ENCODE measurements around the gene SPACA7.
A peak's percentile ranks its signal among the peaks of the same experiment; 100 is the strongest.

The SPACA7 gene

DNA sequence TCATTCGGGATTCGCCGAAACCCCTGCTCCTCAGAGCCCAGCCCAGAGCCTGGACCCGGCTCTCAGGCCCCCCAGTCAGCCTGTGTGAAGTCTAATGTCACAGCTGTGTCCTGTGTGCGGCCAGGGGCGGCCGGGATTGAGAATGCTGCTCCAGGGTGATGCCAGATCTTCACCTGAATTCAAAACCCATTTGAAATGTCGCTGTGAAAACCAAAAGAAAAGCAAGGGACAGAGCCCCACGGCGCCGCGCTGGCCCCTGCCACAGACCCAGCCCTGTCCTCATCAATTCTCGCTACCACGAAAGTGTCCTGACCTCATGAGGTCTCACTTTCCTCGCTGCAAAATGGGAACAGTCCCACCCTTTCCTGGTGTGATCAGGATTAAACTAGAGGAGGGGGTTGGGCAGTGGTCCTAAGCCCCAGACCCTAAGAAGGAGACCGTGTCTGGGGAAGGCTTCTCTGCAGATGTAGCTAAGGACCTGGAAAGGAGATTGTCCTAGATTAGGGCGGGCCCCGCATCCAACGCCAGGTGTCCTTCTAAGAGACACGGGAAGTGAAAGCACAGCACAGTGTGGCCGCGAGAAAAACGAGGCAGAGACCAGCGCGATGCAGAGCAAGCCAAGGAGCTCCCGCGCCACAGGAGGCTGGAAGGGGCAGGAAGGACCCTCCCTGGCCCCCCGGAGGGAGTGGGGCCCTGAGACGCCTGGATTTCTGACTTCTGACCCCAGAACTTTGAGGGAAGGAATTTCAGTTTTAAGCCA, 34.0 kb upstream of the SPACA7 start:
- ChIA-PET CTCF (no interaction called here), POLR2A (no interaction called here)
- DNase-seq (ENCODE audit: extremely low spot score), result no peak
- TF ChIP-seq ELF4 (IDR thresholded peaks at IDR 0.05), result no peak
- TF ChIP-seq ARNT (IDR thresholded peaks at IDR 0.05), result no peak
- TF ChIP-seq, protein P1, sequence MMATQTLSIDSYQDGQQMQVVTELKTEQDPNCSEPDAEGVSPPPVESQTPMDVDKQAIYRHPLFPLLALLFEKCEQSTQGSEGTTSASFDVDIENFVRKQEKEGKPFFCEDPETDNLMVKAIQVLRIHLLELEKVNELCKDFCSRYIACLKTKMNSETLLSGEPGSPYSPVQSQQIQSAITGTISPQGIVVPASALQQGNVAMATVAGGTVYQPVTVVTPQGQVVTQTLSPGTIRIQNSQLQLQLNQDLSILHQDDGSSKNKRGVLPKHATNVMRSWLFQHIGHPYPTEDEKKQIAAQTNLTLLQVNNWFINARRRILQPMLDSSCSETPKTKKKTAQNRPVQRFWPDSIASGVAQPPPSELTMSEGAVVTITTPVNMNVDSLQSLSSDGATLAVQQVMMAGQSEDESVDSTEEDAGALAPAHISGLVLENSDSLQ (IDR thresholded peaks at IDR 0.05), result no peak
- TF ChIP-seq FOXM1 (IDR thresholded peaks at IDR 0.05; ENCODE audit: borderline replicate concordance), result no peak
- no peak for TF ChIP-seq ZNF384 (IDR thresholded peaks at IDR 0.05)
- no peak for TF ChIP-seq FOXA1 (IDR thresholded peaks at IDR 0.05)
- TF ChIP-seq LEF1 (IDR thresholded peaks at IDR 0.05; ENCODE audit: borderline replicate concordance), result no peak
- no peak for TF ChIP-seq CTBP1 (IDR thresholded peaks at IDR 0.05; ENCODE audit: borderline replicate concordance)
- TF ChIP-seq NFRKB (IDR thresholded peaks at IDR 0.05), result no peak

- TF ChIP-seq, protein P1 (IDR thresholded peaks at IDR 0.05), result no peak
- TF ChIP-seq SP1 (IDR thresholded peaks at IDR 0.05) (no peak), TARDBP (IDR thresholded peaks at IDR 0.05) (no peak), FOXK2 (IDR thresholded peaks at IDR 0.05) (no peak), ELF4 (IDR thresholded peaks at IDR 0.05) (no peak), LEF1 (IDR thresholded peaks at IDR 0.05; ENCODE audit: borderline replicate concordance) (no peak), FOXM1 (IDR thresholded peaks at IDR 0.05; ENCODE audit: borderline replicate concordance) (no peak), L3MBTL2 (conservative IDR thresholded peaks at IDR 0.05) (no peak), ARNT (IDR thresholded peaks at IDR 0.05) (no peak), FOXA1 (IDR thresholded peaks at IDR 0.05) (no peak), SUZ12 (IDR thresholded peaks at IDR 0.05) (no peak), CTBP1 (IDR thresholded peaks at IDR 0.05; ENCODE audit: borderline replicate concordance) (no peak), BHLHE40 (IDR thresholded peaks at IDR 0.05; ENCODE audit: borderline replicate concordance) (no peak)
- POLR2A ChIA-PET, result no interaction called here
- CTCF ChIA-PET, result no interaction called here
- DNase-seq (ENCODE audit: extremely low spot score), result no peak
Measured at GRCh38 chr13:112342841-112343361, 33.3 kb upstream of the SPACA7 start.

DNA sequence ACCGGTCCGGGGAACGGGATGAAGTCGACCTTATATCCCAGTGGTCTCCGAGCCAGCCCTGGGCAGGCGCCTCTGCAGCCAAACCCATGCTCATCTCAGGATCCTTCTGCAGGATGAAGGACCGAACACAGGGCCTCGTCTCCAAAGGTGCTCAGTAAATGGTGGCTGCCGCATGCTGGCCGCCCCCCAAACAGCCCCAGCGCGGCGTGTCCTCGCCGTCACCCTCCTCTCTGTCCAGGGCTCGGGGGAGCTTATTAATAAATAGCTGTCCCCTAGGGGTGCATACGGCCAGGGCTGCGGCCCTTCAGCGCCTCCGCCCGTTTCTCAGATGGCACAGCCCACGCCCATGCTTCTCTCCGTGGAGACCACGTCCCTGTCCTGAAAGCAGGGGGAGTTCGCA, 32.6 kb upstream of the SPACA7 start:
- ChIA-PET POLR2A (no interaction called here), CTCF (no interaction called here)
- DNase-seq (ENCODE audit: extremely low spot score), result no peak
- TF ChIP-seq NFRKB (IDR thresholded peaks at IDR 0.05), result no peak
- TF ChIP-seq FOXK2 (IDR thresholded peaks at IDR 0.05), result no peak
- TF ChIP-seq SUZ12 (IDR thresholded peaks at IDR 0.05), result no peak
- TF ChIP-seq TARDBP (IDR thresholded peaks at IDR 0.05), result no peak
- TF ChIP-seq L3MBTL2 (conservative IDR thresholded peaks at IDR 0.05), result no peak
- TF ChIP-seq FOXA1 (IDR thresholded peaks at IDR 0.05), result no peak
- TF ChIP-seq, protein P1 (IDR thresholded peaks at IDR 0.05), result no peak
- no peak for TF ChIP-seq SP1 (IDR thresholded peaks at IDR 0.05)
- TF ChIP-seq ZNF384 (IDR thresholded peaks at IDR 0.05), result no peak
- TF ChIP-seq ARNT (IDR thresholded peaks at IDR 0.05), result no peak
- no peak for TF ChIP-seq BHLHE40 (IDR thresholded peaks at IDR 0.05; ENCODE audit: borderline replicate concordance)
- TF ChIP-seq LEF1 (IDR thresholded peaks at IDR 0.05; ENCODE audit: borderline replicate concordance), result no peak

DNA sequence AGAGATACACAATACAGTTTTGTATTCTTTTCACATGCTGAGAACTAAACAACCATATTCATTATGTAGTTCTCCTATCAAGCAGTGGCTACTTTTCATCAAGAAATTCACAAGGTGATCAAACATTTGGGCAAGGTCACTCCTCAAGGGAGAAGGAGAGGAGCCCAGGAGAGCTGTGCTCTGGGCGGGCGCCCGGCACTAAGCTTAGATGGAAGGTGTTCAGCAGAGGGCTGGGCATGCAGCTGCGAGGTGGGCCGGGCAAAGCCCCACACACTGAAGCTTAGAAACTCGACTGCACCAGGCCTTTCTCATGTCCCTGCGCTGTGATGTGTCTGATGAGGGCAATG, 30.4 kb upstream of the SPACA7 start:
- CTCF ChIA-PET, result no interaction called here
- TF ChIP-seq SUZ12 (IDR thresholded peaks at IDR 0.05), result no peak
- no peak for TF ChIP-seq L3MBTL2 (conservative IDR thresholded peaks at IDR 0.05)
- TF ChIP-seq CTBP1 (IDR thresholded peaks at IDR 0.05; ENCODE audit: borderline replicate concordance), result no peak
- POLR2A ChIA-PET, result no interaction called here
- DNase-seq (ENCODE audit: extremely low spot score), result no peak

DNA sequence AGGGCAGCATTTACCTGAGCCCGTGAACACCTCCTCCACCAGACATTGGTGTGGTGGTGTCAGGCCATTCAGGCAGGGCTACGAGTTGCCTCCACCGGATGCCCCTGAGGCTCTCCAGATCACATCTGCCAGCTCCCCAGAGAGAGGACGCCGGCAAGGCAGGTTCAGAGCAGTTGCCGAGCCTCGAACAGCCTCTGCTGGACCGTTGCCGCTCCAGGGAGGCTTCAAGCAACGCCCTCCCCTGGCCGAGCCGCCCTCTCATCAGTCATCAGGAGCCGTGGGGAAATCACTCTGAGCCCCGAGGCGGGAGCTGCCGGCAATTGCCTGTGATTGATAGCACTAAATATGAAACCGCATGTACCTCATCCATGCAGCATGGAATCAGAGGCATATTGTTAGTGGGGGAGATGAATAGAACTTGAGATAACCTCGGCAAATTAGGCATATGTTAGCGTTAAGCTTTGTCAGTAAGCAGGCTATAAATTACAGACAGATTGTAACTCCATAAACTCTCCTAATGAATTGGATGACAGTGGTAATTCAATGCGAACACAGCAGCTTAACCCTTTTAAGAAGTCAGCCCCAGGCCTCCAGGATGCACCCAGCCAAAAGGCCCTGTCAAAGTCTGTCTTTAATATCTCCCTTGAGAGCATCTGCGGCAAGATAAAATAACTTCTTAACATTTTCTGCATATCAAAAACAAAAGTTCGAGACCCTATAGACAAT, 29.8 kb upstream of the SPACA7 start:
- peak; percentile 46 for DNase-seq (ENCODE audit: extremely low spot score)
- CTCF ChIA-PET, result no interaction called here
- TF ChIP-seq CTBP1 (IDR thresholded peaks at IDR 0.05; ENCODE audit: borderline replicate concordance), result peak; percentile 87
- TF ChIP-seq SUZ12 (IDR thresholded peaks at IDR 0.05), result no peak
- TF ChIP-seq, protein P1 (IDR thresholded peaks at IDR 0.05), result peak; percentile 95
- no peak for TF ChIP-seq ARNT (IDR thresholded peaks at IDR 0.05)
- POLR2A ChIA-PET, result no interaction called here

DNA sequence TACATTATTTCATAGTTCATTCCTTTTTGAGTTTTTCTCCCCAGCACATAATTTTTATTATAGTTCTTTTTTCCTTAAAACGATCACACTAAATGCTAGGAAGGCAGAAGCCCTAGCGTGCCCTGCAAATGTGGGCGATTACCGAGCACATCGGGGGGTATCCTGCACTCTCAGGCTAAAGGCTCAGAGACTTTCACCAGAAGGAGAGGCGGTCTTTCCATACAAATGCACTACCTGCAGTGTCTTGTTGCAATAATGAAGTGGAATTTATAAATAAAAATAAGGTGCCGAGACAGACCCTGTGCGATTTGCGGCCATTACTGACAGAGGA, 29.3 kb upstream of the SPACA7 start:
- POLR2A ChIA-PET, result no interaction called here
- peak; percentile 6 for DNase-seq (ENCODE audit: extremely low spot score)
- TF ChIP-seq CTBP1 (IDR thresholded peaks at IDR 0.05; ENCODE audit: borderline replicate concordance) (no peak), ARNT (IDR thresholded peaks at IDR 0.05) (no peak), SUZ12 (IDR thresholded peaks at IDR 0.05) (no peak), FOXM1 (IDR thresholded peaks at IDR 0.05; ENCODE audit: borderline replicate concordance) (no peak), SP1 (IDR thresholded peaks at IDR 0.05) (no peak), L3MBTL2 (conservative IDR thresholded peaks at IDR 0.05) (no peak), BHLHE40 (IDR thresholded peaks at IDR 0.05; ENCODE audit: borderline replicate concordance) (no peak), NFRKB (IDR thresholded peaks at IDR 0.05) (no peak), ZNF384 (IDR thresholded peaks at IDR 0.05) (no peak), FOXK2 (IDR thresholded peaks at IDR 0.05) (no peak), TARDBP (IDR thresholded peaks at IDR 0.05) (no peak), LEF1 (IDR thresholded peaks at IDR 0.05; ENCODE audit: borderline replicate concordance) (no peak), ELF4 (IDR thresholded peaks at IDR 0.05) (no peak), HDGF (IDR thresholded peaks at IDR 0.05; ENCODE audit: borderline replicate concordance) (no peak), FOXA1 (IDR thresholded peaks at IDR 0.05) (no peak)
- TF ChIP-seq, protein P1 (IDR thresholded peaks at IDR 0.05), result no peak
- CTCF ChIA-PET, result no interaction called here

All from HEK293T (cell line).